ENCODE measurements around the gene GABRG3.

- TF ChIP-seq CTCF (IDR thresholded peaks at IDR 0.05; ENCODE audit: insufficient read depth, low read depth, low read length), result no peak
- no peak for TF ChIP-seq EZH2 (IDR thresholded peaks at IDR 0.05; ENCODE audit: insufficient read depth, low read length)
Observed at GRCh38 chr15:27587810-27588209, 616.8 kb downstream of the GABRG3 start.

All from astrocyte (in vitro differentiated cells and primary cell).